GM18498 (cell line): ENCODE data around the gene HAUS7.

Experiments used
- ATAC-seq: cut with Tn5 transposase; IDR thresholded peaks from one replicate; pipeline ENCODE4 v1.9.1; 2021; ENCODE audit warnings: mild to moderate bottlenecking, moderate library complexity; ENCODE audit not compliant: unreplicated experiment

Gene HAUS7

DNA sequence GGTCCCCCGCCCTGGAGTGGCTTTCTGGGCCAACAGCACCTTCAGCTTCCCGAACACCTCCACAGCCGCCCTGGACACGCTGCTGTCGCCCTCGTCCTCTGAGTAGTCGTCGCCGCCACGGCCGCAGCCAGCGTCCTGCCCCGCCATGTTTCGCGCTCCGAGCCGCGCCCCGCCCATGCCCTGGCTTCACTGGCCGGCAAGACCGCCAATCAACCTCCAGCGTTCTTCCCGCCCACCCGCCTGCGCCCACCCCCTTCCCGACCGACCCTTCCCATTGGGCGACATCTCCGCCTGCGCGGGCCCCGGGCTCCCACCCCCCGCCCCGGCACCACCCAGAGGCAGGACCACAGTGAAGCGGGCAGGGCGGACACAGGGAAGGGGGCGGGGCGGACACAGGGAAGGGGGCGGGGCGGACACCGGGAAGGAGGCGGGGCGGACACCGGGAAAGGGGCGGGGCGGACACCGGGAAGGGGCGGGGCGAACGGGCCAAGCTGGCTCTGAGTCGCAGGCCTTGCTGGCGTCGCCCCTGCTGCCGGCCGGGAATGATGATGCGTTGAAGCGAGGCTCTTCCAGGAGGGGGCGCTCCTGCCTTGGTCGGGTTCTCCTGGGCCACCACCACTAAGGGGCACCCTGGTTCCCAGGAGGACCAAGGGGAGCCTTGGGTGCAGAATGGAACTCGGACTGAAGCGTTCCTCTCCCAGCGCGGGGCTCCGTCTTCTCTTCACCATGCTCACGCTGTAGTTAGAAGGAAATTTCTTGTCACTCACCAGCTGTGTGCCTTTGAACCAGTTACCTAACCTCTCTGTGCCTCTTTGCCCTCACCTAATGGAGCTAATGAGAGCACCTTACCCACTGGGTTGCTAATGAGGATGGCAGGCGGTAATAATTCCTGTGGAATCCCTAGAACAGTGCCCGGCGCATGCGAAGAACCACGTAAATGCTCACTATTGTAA lies at the start of gene HAUS7:
Gene HAUS7, minus strand, starts transcription at position 166 of the 953 bp plus-strand sequence. Its CDS starts 19 bp downstream, at position 147.
- ATAC-seq = peak; percentile 84

- no peak for ATAC-seq
These were observed 49.4 kb upstream of the HAUS7 start for GRCh38 chrX:153519569-153520286.

DNA sequence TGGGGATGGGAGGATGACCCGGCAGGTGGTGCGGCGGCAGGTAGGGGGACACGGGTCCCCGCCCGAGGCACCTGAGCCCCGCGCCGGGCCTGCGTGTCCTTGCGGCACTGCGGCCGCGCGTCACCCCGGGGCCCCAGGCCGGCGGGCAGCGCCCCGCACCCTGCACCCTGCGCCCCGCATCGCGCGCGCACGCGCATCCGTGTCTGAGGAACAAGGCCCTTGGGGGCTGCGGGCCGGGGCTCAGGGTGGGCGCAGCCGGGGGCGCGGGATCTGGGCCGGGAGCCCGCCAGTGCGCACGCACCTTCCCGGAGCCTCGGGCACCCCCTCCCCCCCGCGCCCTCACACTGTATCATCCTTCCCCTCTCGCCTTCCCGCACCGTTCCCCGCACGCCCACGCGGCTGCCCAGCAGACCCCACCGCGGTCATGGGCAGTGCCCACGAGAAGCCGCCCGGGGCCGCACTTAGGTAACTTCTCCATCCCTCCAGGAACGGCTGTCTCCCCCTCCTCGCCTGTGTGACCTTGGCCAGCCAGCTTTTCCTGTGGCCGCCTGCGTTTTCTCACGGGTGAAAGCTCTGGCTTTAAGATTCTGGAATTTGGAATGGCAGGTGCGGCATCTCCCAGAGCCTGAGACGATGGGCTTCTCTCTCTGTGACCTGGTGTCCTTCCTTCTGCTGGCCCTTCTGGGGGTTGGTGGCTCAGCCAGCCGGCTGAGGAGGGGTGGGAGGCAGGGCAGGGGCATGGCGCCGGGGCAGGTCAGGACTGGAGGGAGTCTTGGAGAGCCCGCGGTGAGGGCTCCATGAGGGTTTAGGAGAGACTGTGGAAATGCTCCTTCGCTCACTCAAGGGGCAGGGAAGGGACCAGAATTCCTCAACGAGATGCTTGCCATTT lies 47.8 kb upstream of the HAUS7 start:
- no peak for ATAC-seq

GRCh38 chrX:153517423-153517822 lies 47.0 kb upstream of the HAUS7 start, which contains the start of gene ATP2B3:
TSS of gene ATP2B3 (plus strand) at chrX:153517642. CDS start at chrX:153536248, 18,606 bp downstream.
- no peak for ATAC-seq

- no peak for ATAC-seq
These were observed 45.7 kb upstream of the HAUS7 start for GRCh38 chrX:153516073-153516472.

GRCh38 chrX:153515435-153515834 lies 45.1 kb upstream of the HAUS7 start:
- ATAC-seq = no peak

- ATAC-seq = no peak
These were observed 43.9 kb upstream of the HAUS7 start for GRCh38 chrX:153514259-153514658.

- no peak for ATAC-seq
These were observed 42.9 kb upstream of the HAUS7 start for GRCh38 chrX:153513265-153513664.

DNA sequence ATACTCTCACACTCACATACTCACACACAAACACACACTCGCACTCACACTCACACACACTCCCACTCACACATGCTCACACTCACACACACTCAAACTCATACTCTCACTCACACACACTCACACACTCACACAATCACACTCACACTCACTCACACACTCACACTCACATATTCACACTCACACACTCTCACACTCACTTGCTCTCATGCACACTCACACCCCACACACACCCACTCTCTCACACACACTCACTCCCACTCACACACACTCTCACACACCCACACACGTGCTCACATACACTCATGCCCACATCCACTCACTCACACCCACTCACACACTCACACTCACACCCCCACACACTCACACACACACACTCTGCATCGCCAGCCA lies 42.1 kb upstream of the HAUS7 start:
- no peak for ATAC-seq

DNA sequence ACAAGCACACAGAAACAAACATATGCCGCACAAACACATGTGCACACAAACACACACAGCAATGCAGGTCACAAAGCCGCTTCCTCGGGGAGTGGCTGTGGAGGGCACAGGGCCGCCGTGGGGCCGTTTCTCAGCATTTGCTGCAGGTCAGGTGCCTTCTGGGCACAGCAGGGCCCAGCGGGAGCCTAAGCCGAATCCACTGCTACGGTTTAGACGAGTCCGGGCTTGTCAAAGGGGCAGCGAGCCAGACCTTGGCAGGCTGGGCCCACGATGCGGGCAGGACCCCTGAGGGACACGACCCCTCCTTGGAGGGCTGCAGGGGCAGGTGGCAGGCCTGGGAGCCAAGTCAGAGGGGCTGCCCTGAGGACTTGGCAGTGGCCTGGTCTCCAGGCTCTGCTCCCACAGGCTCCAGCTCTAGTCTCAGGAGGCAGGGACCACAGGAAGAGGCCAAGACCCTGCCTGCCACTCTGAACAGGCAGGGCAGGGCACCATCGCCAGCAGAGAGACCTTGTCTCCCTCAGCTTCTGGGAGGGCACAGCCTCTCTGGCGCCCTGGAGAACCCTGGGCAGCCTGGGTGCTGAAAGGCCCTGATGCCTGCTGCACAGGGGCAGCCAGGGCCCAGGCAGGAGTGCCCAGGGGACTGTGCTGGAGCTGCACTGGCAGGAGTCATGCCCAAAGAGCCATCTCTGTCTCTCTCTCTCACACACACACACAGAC lies 41.6 kb upstream of the HAUS7 start:
- ATAC-seq = no peak

- ATAC-seq = no peak
These were observed 40.0 kb upstream of the HAUS7 start for GRCh38 chrX:153510383-153510782.

- ATAC-seq = no peak
These were observed 39.2 kb upstream of the HAUS7 start for GRCh38 chrX:153509592-153509991.

DNA sequence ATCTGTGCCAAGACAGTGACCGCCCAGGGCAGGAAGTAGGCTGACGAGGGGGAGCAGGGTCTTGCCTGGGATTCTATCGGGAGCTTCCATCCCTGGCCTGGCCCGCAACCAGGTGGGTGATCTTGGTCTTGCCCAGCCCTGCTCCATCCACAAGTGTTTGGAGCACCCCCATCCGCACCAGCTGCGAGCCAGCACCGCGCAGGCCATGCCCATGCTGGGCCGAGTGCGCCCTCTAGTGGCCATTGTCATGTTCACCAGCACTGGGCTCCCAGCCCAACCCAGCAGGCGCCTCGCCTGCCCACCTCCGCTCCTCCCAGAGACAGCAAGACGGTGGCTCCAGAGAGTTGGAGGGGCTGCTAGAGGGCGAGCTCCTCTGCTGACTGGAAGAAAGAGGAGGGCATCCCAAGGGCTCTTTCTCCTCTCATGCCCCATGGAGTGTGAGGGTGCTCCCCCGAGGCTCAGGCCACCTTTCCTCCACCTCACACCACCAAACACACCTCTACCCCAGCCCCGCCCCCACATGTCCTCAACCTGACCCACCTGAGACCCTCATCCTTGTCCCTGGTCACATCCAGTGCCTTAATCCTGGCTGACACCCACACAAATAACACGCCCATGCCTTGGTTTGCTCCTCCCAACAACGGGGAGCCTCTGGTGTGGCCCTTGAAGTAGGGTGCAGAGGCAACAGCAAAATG lies 37.3 kb upstream of the HAUS7 start:
- ATAC-seq = peak; percentile 88

DNA sequence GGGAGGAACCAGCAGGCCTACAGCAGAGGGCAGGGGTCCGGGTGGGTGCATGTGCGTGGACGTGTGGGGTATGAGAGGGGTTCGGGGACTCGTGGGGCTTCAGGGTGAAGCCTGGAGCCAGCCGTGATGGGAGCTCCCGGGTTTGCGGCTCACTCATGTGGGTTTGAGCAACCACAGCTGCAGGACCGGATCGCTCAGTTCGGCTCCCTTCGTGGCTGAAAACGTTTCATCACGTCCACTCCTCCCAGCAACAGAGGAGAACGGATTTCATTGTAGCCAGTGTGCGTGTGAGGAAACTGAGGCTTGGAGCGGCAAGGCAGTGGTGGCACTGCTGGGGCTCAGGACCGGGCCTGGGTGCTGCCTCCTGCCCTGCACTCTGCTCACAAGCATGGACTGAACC lies 35.0 kb upstream of the HAUS7 start:
- ATAC-seq = no peak

DNA sequence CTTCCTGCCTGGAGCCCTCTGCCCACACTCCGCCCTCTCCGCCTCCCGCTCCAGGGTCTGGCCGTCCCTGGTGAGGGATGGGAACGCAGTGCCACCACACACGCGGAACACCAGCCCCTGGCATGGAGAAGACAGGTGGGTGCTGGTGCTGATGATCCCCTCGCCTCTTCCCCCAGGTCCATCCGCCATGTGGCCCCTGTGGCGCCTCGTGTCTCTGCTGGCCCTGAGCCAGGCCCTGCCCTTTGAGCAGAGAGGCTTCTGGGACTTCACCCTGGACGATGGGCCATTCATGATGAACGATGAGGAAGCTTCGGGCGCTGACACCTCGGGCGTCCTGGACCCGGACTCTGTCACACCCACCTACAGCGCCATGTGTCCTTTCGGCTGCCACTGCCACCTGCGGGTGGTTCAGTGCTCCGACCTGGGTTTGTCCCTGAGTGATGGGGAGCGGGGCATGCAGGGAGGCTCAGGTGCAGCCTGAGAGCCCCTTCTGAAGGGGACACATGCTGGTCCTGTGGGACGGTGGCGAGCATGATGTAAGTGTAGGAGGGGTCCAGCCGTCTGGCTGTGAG lies 34.2 kb upstream of the HAUS7 start:
- no peak for ATAC-seq

DNA sequence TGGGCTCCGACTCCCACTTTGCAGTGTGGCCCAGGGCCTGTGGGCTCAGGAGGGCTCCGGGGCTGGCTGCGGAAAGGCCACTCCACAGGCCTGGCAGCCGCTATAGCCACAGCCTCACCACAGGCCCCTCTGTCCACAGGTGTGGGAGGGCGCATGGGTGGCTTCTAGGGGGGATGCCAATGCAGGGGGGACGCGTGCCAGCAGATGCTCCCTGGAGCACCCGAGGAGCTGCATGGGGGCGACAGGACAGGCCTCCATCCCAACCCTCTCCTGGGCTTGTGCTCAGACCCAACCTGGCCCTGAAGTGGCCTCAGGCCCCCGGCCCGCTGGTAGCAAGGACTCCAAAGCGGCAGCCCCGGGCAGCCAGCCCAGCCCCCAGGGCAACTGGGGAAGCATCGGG lies 32.4 kb upstream of the HAUS7 start:
- no peak for ATAC-seq

GRCh38 chrX:153502131-153502530 lies 31.8 kb upstream of the HAUS7 start:
- no peak for ATAC-seq

GRCh38 chrX:153501530-153501929 lies 31.2 kb upstream of the HAUS7 start:
- no peak for ATAC-seq

DNA sequence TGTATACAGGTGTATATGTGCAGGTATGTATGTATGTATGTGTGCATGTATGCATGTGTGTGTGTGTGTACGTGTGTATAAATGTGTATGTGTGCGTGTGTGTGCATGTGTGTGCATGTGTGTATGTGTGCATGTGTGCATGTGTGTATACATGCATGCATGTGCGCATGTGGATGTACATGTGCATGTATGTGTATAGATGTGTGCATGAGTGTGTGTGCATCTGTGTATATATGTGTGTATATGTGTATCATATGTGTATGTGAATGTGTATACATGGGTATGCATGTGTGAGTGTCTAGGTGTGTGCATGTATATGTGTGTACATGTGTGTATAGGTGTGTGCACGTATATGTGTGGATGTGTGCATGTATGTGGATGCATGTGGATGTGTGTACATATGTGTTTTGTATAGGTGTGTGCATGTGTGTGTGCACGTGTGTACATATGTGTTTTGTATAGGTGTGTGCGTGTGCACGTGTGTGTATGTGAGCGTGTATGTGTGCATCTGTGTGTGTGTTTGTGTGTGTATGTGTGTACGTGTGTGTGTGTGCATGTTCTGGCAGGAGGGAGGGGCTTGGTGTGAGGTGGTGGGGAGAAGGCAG lies 30.4 kb upstream of the HAUS7 start:
- ATAC-seq = no peak
